DMS53 treated with DMSO at 0.1 percent for 48 hours (cell line): Measurements from ENCODE around the gene TAS2R13.

Experiments
- DNase-seq: peaks from one replicate; lab custom pipeline; 2025; ENCODE audit not compliant: unreplicated experiment; lab: John Stamatoyannopoulos, UW

TAS2R13 gene

DNA sequence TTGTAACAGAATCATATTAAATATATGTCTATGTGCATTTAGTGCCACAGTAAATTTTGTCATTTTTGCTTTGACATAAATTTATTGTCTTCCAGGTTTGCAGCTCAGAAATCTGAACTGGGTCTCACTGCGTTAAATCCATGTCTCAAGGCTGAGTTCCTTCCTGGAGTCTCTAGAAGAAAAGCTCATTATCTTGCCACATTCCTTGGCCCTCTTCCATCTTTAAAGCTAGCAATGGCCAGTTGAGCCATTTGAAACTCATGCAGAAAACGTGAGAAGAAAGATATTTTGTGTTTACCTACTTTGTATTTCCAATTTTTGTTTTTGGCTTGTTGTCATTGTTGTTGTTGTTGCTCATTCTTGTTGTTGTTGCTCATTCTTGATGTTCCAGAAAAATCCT is 36.0 kb downstream of the TAS2R13 start:
- no peak for DNase-seq

DNA sequence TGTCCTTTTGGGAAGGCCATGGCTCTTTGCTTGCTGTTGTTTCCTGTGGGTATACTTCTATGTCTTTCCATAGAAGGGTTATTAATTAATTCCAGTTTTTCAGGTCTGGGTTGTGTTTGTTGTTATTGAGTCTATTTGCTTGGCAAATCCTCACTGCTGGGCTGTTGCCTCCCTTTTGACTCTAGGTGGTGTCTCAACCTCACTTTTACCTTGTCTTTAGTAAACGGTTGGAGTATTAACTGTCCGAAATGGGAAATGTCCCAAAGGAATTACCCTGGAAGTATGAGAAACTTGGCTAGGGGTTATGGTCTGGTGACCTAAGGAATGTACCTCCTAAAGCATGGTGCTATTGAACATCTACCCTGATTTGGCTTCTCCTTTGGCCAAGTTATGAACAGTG is 42.0 kb downstream of the TAS2R13 start:
- DNase-seq = no peak

DNA sequence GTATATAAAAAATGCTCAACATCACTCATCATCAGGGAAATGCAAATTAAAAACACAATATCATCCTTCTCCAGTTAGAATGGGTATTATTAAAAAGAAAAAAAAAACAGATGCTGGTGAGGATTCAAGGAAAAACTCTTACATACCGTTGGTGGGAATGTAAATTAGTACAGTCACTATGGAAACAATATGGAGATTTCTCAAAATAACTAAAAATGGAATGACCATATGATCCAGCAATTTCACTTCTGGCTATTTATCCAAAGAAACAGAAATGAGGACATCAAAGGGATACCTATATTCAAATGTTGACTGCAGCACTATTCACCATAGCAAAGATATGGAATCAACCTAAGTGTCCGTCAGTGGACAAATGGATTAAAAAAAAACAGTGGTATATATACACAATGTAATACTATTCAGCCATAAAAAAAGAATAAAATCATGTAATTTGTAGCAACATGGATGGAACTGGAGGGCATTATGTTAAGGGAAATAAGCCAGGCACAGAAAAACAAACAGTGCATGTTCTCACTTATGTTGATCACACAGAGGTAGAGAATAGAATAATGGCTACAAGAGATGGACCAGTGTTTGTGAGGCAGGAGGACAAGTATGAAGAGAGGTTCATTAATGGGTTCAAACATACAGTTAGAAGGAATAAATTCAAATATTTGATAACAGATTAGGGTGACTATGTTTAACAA is 45.7 kb downstream of the TAS2R13 start:
- no peak for DNase-seq

DNA sequence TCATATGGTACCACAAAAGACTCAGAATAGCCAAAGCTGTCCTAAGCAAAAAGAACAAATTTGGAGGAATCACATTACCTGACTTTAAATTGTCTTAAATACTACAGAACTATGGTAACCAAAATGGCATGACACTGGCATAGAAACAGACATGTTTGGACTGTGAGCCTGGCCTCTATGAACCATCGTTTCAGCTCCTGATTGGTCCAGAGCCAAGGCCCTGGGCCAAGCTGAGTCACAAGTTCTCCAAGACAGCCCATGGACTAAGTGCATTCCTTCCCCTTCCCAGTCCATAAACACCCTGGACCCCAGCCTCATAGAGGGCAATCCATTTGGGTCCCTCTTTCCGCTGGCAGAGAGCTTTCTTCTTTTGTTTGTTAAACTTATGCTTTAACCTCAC is 48.0 kb downstream of the TAS2R13 start:
- DNase-seq = no peak
